ENCODE data around the gene KANSL1. TPM values are rescaled to one million over a fixed set of nuclear protein-coding genes. Genes with fewer than 3 reads are reported as not detected.

The KANSL1 gene
- total and polyA plus RNA-seq, 10 of the 15 experiments (the other 5 are each of a cell fraction or from before 2014, with no cell fraction given) = 4.7 to 60.6 (median 28.0) TPM

DNA sequence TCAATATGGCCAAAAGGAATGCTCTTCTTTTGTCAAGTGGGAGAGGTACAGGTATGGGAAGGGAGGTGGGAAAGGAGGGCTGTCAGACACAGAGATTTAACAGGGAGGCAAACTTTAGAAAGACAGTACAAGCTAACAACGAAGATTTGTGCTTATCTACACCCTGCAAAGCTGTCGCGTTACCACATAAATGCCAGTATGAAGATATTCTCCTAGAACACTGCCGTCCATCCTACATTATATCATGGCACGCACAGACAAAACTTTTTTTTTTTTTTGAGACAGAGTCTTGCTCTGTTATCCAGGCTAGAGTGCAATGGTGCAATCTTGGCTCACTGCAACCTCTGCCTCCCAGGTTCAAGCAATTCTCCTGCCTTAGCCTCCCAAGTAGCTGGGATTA is 143.6 kb downstream of the KANSL1 start:
- Histone ChIP-seq H3K79me2 (ENCODE audit: control insufficient read depth, insufficient read depth, low read length) (no peaks in the 10 kb centered on the region), H3K4me3 (no peak overlapping the region), H3K27me3 (replicated peaks in 1 of 2; ENCODE audit: control insufficient read depth in 2 of 2, insufficient read depth in 2 of 2, low read length in 1 of 2) (no peaks in the 10 kb centered on the region), H2AFZ (ENCODE audit: control insufficient read depth, low read depth, low read length) (no peak overlapping the region), H3K36me3 (ENCODE audit: control insufficient read depth in 2 of 2, insufficient read depth in 2 of 2, low read length in 1 of 2) (peaks cover 13 to 22% of the 10 kb centered on the region in 2 experiments), H3K9ac (ENCODE audit: control insufficient read depth, insufficient read depth, low read length) (no peak overlapping the region), H3K9me3 (replicated peaks; ENCODE audit: control insufficient read depth, insufficient read depth, low read length) (no peaks in the 10 kb centered on the region), H4K20me1 (ENCODE audit: control insufficient read depth, insufficient read depth) (no peaks in the 10 kb centered on the region), H3K4me1 (ENCODE audit: control insufficient read depth, insufficient read depth, low read length) (peaks cover 8% of the 10 kb centered on the region), H3K27ac (ENCODE audit: control insufficient read depth, insufficient read depth) (no peak overlapping the region), H3K4me2 (ENCODE audit: control insufficient read depth, insufficient read depth) (no peak overlapping the region)
- in situ Hi-C loops (cut with MboI) (no loop called here), intact Hi-C loops (cut with micrococcal nuclease; ENCODE audit: unreplicated experiment) (no loop called here)
- WGBS (ENCODE audit: insufficient coverage, insufficient replicate concordance, low lambda C conversion rate, missing lambda C conversion rate) = 99% methylated on average over 5 of the region's 5 CpGs
- TF ChIP-seq, protein P1, sequence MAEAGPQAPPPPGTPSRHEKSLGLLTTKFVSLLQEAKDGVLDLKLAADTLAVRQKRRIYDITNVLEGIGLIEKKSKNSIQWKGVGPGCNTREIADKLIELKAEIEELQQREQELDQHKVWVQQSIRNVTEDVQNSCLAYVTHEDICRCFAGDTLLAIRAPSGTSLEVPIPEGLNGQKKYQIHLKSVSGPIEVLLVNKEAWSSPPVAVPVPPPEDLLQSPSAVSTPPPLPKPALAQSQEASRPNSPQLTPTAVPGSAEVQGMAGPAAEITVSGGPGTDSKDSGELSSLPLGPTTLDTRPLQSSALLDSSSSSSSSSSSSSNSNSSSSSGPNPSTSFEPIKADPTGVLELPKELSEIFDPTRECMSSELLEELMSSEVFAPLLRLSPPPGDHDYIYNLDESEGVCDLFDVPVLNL (IDR thresholded peaks at IDR 0.05; ENCODE audit: low read depth, low read length) = no peak
- TF ChIP-seq CBX5 (IDR thresholded peaks at IDR 0.05; ENCODE audit: low read depth) (no peak), RBBP5 (conservative IDR thresholded peaks at IDR 0.05) (no peak), KLF5 (IDR thresholded peaks at IDR 0.05; ENCODE audit: partially characterized antibody) (no peak), CBX3 (IDR thresholded peaks at IDR 0.05; ENCODE audit: borderline replicate concordance, low read depth) (no peak), CREB1 (IDR thresholded peaks at IDR 0.05; ENCODE audit: low read depth) (no peak), EED (IDR thresholded peaks at IDR 0.05; ENCODE audit: low read depth) (no peak), RCOR1 (conservative IDR thresholded peaks at IDR 0.05; ENCODE audit: low read depth, low read length) (no peak), CBFB (IDR thresholded peaks at IDR 0.05; ENCODE audit: low read depth) (no peak), BCL11A (IDR thresholded peaks at IDR 0.05; ENCODE audit: low read depth, low read length) (no peak), MTA3 (IDR thresholded peaks at IDR 0.05; ENCODE audit: borderline replicate concordance, low read length) (no peak), ETV6 (conservative IDR thresholded peaks at IDR 0.05 in 1 of 2, IDR thresholded peaks at IDR 0.05 in 1 of 2; ENCODE audit: borderline replicate concordance in 1 of 2, low read depth in 1 of 2) (no peak), HDAC6 (IDR thresholded peaks at IDR 0.05; ENCODE audit: unreplicated experiment) (no peak), EP300 (IDR thresholded peaks at IDR 0.05; ENCODE audit: borderline replicate concordance in 1 of 2, control insufficient read depth in 1 of 2, low read depth in 2 of 2, low read length in 2 of 2) (no peak), YBX1 (IDR thresholded peaks at IDR 0.05) (no peak), KDM1A (IDR thresholded peaks at IDR 0.05; ENCODE audit: borderline replicate concordance) (no peak), NFYB (IDR thresholded peaks at IDR 0.05; ENCODE audit: insufficient read depth, low read depth, low read length) (no peak)
- TF ChIP-seq, protein P2, sequence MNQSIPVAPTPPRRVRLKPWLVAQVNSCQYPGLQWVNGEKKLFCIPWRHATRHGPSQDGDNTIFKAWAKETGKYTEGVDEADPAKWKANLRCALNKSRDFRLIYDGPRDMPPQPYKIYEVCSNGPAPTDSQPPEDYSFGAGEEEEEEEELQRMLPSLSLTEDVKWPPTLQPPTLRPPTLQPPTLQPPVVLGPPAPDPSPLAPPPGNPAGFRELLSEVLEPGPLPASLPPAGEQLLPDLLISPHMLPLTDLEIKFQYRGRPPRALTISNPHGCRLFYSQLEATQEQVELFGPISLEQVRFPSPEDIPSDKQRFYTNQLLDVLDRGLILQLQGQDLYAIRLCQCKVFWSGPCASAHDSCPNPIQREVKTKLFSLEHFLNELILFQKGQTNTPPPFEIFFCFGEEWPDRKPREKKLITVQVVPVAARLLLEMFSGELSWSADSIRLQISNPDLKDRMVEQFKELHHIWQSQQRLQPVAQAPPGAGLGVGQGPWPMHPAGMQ (IDR thresholded peaks at IDR 0.05; ENCODE audit: borderline replicate concordance) = no peak
- ChIA-PET POLR2A (no interaction called here), SMC1A (ENCODE audit: uncharacterized antibody, unreplicated experiment) (interaction anchor here (0.9 to 3.0 kb wide), 3 partner anchors 10 to 160 kb away, joined by 3 to 19 read pairs (median 3); no protein-coding TSS in a partner anchor), RAD21 (ENCODE audit: unreplicated experiment) (interaction anchor here (1.0 to 2.4 kb wide), 5 partner anchors 14 to 143 kb away, joined by 3 to 10 read pairs (median 3); partner anchors contain the start of gene KANSL1), CTCF (interaction anchor here (0.7 to 3.1 kb wide), 4 partner anchors 9 to 137 kb away, joined by 3 to 24 read pairs (median 5); no protein-coding TSS in a partner anchor)
- DNase-seq (ENCODE audit: low read depth, low spot score) (no peak), ATAC-seq (no peak), FAIRE-seq (no peak)
- TSS peak; percentile 15 for BruUV-seq (replicated peaks)
